Measurements from ENCODE around the gene RIT2. TPM values are rescaled to one million over a fixed set of nuclear protein-coding genes. Genes with fewer than 3 reads are reported as not detected.

RIT2 gene
- total RNA-seq, 1 donor from 2014 or later, result not detected

GRCh38 chr18:43007365-43007764 is 108.1 kb downstream of the RIT2 start:
- Mint-ChIP-seq H3K4me1 (peaks cover 9% of the 10 kb centered on the region), H3K9me3 (no peaks in the 10 kb centered on the region), H3K27ac (no peak overlapping the region), H3K36me3 (no peaks in the 10 kb centered on the region), H3K27me3 (ENCODE audit: insufficient read depth, low read depth) (no peaks in the 10 kb centered on the region), H3K4me3 (no peak overlapping the region)
- no peak overlapping the region for H3K27ac ChIP-seq
- no peaks in the 10 kb centered on the region for H3K9me3 ChIP-seq (ENCODE audit: low read depth)
- peaks cover 4% of the 10 kb centered on the region for H3F3A ChIP-seq (ENCODE audit: low read depth)
- no peak for DNase-seq (ENCODE audit: low spot score)
- TF ChIP-seq EZH2phosphoT487 (IDR thresholded peaks at IDR 0.05) (no peak), CTCF (IDR thresholded peaks at IDR 0.05) (no peak), EZH2 (IDR thresholded peaks at IDR 0.05) (no peak)
- no peaks in the 10 kb centered on the region for H3K79me2 ChIP-seq (ENCODE audit: low read depth)
- H3K27me3 ChIP-seq, result no peaks in the 10 kb centered on the region
- H3K4me2 ChIP-seq, result no peak overlapping the region
- H3K4me3 ChIP-seq, result no peak overlapping the region
- H3K4me1 ChIP-seq, result peaks cover 7% of the 10 kb centered on the region
- H4K20me1 ChIP-seq (ENCODE audit: low read depth), result no peaks in the 10 kb centered on the region
- no peak overlapping the region for H3K9ac ChIP-seq
- H3K36me3 ChIP-seq, result no peaks in the 10 kb centered on the region
- H2AFZ ChIP-seq (replicated peaks), result no peak overlapping the region

DNA sequence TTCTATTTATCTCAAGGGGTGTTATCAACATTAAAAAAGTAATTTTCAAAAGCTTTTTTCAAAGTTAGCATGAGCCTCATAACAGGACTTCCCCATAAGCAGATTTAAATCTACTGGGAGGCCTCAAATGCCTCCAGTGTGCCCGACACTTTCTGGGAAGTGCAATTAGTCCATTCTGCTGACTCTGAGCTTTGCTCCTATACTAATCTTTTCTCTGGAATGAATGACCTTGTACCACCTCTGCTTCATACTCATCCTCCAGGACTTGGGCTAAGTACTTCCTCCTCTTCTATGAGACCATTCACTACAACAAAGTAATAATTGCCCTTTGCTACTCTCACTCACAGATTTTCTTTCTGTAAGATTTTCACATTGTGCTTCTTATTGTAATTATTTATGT is 111.1 kb downstream of the RIT2 start:
- Histone ChIP-seq H3K27me3 (no peaks in the 10 kb centered on the region), H3K79me2 (ENCODE audit: low read depth) (no peaks in the 10 kb centered on the region), H3K4me3 (no peak overlapping the region), H4K20me1 (ENCODE audit: low read depth) (no peaks in the 10 kb centered on the region), H3K9ac (no peak overlapping the region), H2AFZ (replicated peaks) (no peak overlapping the region), H3F3A (ENCODE audit: low read depth) (peaks cover 4% of the 10 kb centered on the region), H3K36me3 (no peaks in the 10 kb centered on the region), H3K27ac (no peak overlapping the region), H3K4me1 (peaks cover 7% of the 10 kb centered on the region), H3K9me3 (ENCODE audit: low read depth) (no peaks in the 10 kb centered on the region), H3K4me2 (no peak overlapping the region)
- Mint-ChIP-seq H3K36me3 (no peaks in the 10 kb centered on the region), H3K4me3 (no peak overlapping the region), H3K27me3 (ENCODE audit: insufficient read depth, low read depth) (no peaks in the 10 kb centered on the region), H3K9me3 (peaks cover 6% of the 10 kb centered on the region), H3K4me1 (peaks cover 15% of the 10 kb centered on the region), H3K27ac (no peak overlapping the region)
- DNase-seq (ENCODE audit: low spot score), result no peak
- TF ChIP-seq CTCF (IDR thresholded peaks at IDR 0.05) (no peak), EZH2phosphoT487 (IDR thresholded peaks at IDR 0.05) (no peak), EZH2 (IDR thresholded peaks at IDR 0.05) (no peak)

- no peaks in the 10 kb centered on the region for H3K9me3 ChIP-seq (ENCODE audit: low read depth)
- H3K36me3 ChIP-seq, result no peaks in the 10 kb centered on the region
- Mint-ChIP-seq H3K27ac (no peak overlapping the region), H3K36me3 (no peaks in the 10 kb centered on the region), H3K4me1 (peaks cover 15% of the 10 kb centered on the region), H3K9me3 (peaks cover 6% of the 10 kb centered on the region), H3K27me3 (ENCODE audit: insufficient read depth, low read depth) (no peaks in the 10 kb centered on the region), H3K4me3 (no peak overlapping the region)
- H3F3A ChIP-seq (ENCODE audit: low read depth), result peaks cover 4% of the 10 kb centered on the region
- no peaks in the 10 kb centered on the region for H4K20me1 ChIP-seq (ENCODE audit: low read depth)
- H3K9ac ChIP-seq, result no peak overlapping the region
- no peak overlapping the region for H2AFZ ChIP-seq (replicated peaks)
- H3K27me3 ChIP-seq, result no peaks in the 10 kb centered on the region
- no peak overlapping the region for H3K27ac ChIP-seq
- H3K4me2 ChIP-seq, result no peak overlapping the region
- no peak for TF ChIP-seq CTCF (IDR thresholded peaks at IDR 0.05)
- no peak for TF ChIP-seq EZH2phosphoT487 (IDR thresholded peaks at IDR 0.05)
- TF ChIP-seq EZH2 (IDR thresholded peaks at IDR 0.05), result no peak
- no peak overlapping the region for H3K4me3 ChIP-seq
- no peak for DNase-seq (ENCODE audit: low spot score)
- H3K79me2 ChIP-seq (ENCODE audit: low read depth), result no peaks in the 10 kb centered on the region
- peaks cover 7% of the 10 kb centered on the region for H3K4me1 ChIP-seq
These were observed 113.7 kb downstream of the RIT2 start for GRCh38 chr18:43001821-43002220.
